Measurements from ENCODE around the gene RBM42.
"Not testable (repeated sequence)": the region's sequence is repeated elsewhere in the genome, so short reads cannot be mapped to it uniquely, and the experiment has no call there.

Gene RBM42

DNA sequence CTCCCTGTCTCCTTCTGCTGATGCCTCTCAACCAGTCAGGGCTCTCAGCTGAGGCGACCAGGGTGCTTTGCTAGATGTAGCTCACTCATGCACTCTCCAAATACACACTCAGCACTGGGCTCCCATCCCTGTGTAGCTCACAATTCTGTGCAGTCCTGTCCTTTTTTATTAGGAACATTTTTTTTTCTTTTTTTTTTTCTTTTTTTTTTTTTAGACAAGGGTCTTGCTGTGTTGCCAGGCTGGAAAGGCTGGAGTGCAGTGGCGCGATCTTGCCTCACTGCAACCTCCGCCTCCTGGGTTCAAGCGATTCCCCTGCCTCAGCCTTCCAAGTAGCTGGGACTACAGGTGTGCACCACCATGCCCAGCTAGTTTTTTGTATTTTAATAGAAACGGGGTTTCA, 26.0 kb downstream of the RBM42 start:
- not testable (repeated sequence) for DNase-seq (ENCODE audit: low read depth in 2 of 2)

DNA sequence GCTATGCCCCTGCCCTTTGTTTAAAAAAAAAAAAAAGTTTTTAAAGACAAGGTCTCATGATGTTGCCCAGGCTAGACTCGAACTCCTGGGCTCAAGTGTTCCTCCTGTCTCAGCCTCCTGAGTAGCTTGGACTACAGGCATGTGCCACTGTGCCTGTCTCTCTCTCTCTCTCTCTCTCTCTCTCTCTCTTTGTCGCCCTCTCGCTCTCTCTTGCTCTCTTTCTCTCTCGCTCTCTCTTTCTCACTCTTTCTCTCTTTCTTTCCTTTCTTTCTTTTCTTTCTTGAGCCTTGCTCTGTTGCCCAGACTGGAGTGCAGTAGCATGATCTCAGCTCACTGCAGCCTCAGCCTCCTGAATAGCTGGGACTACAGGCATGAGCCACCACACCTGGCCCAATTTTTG, 26.8 kb downstream of the RBM42 start:
- no peak for DNase-seq (ENCODE audit: low read depth in 2 of 2)

DNA sequence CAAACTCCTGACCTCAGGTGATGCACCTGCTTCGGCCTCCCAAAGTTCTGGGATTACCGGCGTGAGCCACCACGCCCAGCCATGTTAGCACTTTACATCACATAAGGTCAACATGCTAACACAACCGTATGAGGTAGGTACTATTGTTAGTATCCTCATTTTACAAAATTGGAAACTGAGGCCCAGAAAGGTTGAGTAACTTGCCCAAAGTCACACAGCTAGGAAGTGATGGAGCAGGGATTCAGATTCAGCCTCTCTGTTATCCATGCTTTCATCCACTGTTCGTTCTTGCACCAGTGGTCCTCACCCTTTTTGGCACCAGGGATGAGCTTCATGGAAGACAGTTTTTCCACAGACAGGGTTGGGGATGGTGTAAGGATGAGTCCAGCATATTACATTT, 27.9 kb downstream of the RBM42 start:
- DNase-seq (ENCODE audit: low read depth in 2 of 2), result no peak

DNA sequence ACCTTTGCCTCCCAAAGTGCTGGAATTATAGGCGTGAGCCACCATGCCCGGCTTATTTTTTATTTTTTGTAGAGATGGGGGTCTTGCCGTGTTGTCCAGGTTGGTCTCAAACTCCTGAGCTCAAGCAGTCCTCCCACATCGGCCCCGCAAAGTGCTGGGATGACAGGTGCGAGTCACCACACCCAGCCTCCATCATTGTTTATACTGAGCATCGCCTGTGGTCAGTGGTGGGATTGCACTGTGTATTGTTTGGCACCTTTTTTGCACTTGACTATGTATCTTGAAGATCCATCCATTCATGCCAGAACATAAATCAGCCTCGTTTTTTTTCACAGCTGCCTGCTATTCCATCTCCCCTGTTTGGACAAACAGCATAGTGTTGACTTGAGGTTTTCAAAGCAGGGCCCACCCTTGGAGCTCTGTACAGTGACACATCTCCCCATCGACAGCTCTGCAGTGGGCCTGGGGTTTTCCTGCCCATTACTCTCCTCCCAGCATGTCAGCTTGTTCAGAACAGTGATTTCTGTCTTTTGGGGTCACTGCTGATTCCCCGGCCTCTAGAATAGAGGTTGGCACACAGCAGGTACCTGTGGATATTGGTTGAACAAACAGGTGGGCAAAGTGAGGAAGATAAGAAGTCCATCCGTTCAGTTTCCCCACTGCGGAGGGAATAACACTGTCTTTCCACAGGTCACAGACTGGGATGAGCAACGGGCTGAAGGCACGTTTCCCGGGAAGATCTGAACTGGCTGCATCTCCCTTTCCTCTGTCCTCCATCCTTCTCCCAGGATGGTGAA, 29.3 kb downstream of the RBM42 start:
- no peak for DNase-seq (ENCODE audit: low read depth in 2 of 2)

DNA sequence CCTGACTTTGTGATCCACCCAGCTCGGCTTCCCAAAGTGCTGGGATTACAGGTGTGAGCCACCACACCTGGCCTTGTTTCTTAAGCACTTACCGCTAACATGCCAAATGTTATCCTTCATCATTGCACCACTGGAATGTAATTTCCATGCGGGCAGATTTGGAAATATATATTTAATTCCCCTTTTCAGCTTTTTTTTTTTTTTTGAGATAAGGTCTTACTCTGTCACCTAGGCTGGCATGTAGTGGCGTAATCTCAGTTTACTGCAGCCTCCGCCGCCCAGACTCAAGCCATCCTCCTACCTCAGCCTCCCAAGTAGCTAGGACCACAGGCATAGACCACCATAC, 33.1 kb downstream of the RBM42 start:
- no peak for DNase-seq (ENCODE audit: low read depth in 2 of 2)

DNA sequence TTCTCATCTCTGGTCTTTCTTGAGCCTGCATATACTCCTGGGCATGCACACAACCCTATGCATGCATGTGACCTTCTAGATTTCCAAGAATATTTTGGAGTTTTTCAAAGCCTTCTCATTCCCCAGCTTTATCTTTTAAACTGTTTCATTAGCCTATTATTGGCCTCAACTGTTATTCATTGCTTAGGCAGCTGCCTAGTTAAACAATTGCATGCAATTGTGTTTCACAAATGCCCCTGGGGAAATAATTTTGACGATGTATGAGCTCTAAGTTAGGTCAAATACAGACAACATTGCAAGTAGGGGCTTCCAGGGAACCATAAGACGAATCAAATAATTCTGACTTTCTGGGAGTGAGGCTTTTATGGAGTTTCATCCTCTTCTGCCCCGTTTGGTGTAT, 35.1 kb downstream of the RBM42 start:
- DNase-seq (ENCODE audit: low read depth in 2 of 2), result no peak

DNA sequence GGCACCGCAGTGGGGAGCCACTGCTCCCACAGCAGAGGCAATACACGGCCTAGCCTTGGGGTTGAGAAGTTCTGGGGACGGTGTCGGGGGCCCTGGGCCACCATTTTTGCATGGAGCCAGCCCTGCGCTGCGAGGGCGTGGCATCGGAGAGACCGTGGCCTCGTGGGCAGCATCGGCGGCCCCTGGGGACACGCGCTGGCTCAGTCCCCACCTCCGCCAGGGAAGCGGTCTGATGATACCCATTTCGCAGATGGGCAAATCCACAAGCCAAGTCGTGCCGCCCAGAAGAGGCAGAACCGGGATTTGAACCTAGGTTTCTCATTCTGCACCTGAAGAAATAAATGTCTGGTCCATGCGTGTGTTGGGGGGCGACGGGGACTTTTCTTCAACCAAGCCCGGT, 36.3 kb downstream of the RBM42 start:
- no peak for DNase-seq (ENCODE audit: low read depth in 2 of 2)

DNA sequence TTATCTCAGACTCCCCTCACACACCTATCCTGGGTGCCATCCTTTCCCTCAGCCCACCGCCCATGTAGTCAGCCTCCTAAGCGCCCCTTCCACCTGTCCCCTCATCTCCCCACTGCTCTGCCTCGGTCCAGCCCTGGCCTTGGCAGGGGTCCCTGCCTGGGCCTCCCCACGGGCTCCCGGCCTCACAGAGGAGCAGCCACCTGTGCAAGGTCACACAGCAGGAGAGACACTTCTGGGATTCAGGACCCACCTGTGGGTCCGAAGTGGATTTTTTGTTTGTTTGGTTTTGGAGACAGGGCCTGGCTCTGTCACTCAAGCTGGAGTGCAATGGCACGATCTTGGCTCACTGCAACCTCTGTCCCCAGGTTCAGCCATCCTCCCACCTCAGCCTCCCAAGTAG, 36.8 kb downstream of the RBM42 start:
- DNase-seq (ENCODE audit: low read depth in 2 of 2), result no peak

DNA sequence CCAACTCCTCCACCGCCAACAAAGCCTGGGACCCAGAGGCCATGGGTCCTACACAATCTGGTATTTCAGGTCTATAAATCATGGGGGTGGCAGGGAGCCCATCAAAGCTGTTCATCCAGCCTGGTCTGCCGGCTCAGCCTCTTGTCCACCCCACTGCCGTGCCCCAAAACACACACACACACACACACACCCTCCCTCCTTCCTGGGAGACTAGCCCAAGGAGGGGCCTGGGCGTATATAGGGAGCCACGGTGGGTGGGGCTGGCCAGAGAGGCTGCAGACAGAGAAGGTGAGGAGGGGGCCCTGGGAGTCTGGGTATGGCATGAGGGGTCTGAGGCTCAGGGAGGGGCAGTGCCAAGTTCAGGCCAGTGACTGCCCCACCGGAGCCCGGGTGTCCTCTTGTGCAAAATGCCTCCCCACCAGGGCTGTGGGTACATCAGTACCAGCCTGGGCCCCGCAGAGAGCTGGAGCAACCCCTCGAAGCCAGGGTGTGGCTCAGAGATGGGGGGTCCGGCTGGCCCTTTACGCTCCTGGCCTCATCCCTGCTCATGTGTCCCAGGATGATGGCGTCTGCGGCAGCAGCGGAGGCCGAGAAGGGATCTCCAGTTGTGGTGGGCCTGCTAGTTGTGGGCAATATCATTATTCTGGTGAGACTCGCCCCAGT, 37.5 kb downstream of the RBM42 start, which contains the start of gene UPK1A:
UPK1A (plus strand) TSS at position 267 of the 663 bp plus-strand sequence; CDS start at position 563, 296 bp downstream.
- DNase-seq (ENCODE audit: low read depth in 2 of 2), result no peak

DNA sequence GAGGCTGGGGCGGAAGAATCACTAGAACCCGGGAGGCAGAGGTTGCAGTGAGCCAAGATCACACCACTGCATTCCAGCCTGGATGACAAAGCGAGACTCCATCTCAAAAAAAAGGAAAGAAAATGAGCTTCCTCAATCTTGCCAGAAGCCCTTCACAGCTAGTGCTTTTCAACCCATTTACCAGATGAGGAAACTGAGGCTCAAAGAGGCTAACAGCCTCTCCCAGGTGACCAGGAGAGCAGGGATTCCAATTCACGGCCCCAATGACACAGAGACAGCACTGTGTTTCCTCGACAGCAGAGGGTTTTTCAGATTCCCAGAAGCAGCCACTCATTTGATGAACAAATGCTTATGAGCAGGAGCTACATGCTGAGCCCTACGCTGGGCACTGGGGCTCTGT, 40.7 kb downstream of the RBM42 start:
- no peak for DNase-seq (ENCODE audit: low read depth in 2 of 2)

DNA sequence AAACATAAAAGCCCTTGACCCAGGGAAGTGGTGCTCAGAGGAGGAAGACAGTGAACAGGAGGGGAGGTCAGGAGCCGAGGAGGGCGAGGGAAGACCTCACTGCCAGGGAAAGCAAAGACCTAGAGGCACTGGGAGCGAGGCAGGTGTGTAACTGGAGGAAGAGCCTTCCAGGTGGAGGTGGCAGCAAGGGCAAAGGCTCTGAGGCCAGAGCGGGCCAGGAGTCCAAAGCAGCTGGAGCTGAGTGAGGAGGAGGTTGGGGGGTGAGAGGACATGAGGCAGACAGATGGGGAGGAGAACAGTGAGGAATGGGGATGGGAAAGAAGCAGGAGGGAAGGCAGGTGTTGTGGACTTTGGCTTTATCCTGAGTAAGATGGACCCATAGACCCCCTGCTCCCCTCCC, 41.1 kb downstream of the RBM42 start:
- DNase-seq (ENCODE audit: low read depth in 2 of 2), result no peak

DNA sequence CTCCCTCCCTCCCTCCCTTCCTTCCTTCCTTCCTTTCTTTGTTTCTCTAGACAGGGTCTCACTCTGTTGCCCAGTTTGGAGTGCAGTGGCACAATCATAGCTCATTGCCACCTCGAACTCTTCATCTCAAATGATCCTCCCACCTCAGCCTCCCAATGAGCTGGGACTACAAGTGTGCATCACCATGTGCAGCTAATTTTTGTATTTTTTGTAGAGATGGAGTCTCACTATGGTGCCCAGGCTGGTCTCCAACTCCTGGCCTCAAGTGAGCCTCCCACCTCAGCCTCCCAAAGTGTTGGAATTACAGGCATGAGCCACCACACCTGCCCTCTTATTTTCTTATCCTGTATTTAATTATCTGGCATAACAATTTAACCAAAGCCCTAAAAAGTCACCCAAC, 41.9 kb downstream of the RBM42 start:
- DNase-seq (ENCODE audit: low read depth in 2 of 2), result no peak

DNA sequence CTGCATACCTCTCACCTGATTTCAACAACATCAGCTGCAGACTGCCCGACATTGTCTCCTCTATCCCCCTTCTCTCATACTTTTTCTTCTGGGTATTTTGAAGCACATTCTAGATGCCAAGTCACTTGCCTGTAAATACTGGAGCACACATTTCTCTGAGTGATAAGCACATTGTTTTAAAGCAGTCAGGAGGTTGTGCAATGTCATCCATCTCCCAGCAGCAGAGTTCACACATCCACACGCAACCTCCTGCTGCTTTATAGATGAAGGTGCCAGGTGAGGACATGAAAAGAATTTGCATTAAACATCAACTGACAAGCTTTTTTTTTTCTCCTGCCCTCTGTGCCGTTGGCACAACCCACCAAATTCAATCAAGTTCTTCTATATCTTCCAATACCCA, 43.0 kb downstream of the RBM42 start:
- no peak for DNase-seq (ENCODE audit: low read depth in 2 of 2)

DNA sequence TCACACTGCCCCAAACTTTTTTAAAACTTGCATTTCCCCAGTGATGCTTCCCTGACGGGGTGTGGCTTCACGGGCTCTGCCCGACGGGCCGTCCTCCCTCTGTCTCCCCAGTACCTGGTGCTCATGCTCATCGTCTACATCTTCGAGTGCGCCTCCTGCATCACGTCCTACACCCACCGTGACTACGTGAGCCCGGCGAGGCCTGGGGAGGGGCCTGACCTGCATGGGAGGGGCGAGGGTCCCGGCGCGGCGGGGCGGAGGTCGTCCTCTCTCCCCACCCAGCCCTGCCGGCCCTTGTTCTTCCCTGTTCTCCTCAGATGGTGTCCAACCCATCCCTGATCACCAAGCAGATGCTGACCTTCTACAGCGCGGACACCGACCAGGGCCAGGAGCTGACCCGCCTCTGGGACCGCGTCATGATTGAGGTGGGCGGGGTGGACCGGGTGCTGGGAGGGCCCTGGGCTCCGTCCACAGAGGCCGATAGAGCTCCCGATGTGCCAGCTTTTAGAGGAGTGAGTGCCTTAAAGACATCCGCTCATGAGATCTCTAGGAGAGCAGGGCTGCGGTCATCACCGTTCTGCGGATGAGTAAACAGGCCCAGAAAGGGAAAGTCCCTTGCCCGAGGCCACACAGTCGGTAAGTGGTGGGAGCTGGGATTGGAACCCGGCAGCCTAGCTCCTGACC, 44.4 kb downstream of the RBM42 start:
- DNase-seq (ENCODE audit: low read depth in 2 of 2), result peak; percentile 37 to 38

DNA sequence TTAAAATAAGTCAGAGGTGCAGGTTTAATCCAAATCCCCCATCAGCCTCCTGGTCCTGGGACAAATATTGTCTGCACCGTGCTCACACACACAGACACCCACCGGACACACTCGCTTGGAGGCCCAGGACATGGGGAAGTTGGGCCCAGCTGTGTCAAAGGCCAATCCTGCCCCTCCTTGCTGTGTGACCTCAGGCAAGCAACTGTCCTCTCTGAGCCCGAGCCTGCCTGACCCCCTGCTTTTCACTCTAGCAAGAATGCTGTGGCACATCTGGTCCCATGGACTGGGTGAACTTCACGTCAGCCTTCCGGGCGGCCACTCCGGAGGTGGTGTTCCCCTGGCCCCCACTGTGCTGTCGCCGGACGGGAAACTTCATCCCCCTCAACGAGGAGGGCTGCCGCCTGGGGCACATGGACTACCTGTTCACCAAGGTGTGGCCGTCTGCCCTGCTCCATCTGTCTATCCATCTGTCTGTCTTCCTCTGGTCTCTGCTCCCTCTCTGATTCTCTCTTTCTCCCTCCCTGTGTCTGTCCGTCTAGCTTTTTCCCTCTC, 46.8 kb downstream of the RBM42 start:
- no peak for DNase-seq (ENCODE audit: low read depth in 2 of 2)
